ENCODE measurements around the gene CGB7. TPM values are rescaled to one million over a fixed set of nuclear protein-coding genes. Genes with fewer than 3 reads are reported as not detected.
"Not testable (repeated sequence)": the region's sequence is repeated elsewhere in the genome, so short reads cannot be mapped to it uniquely, and the experiment has no call there.

The CGB7 gene
- total RNA-seq, 1 experiment from 2014 or later = 1.2 TPM

GRCh38 chr19:49025599-49025998, 31.9 kb downstream of the CGB7 start:
- not testable (repeated sequence) for H3K23me2 ChIP-seq (ENCODE audit: insufficient read length, low read depth, low read length, poor library complexity, severe bottlenecking); H3K4me1 ChIP-seq (ENCODE audit: insufficient read depth, low read length); H3K4me1 Mint-ChIP-seq; H2BK5ac ChIP-seq (ENCODE audit: insufficient read length, low read length); H2BK120ac ChIP-seq (ENCODE audit: low read depth, low read length, poor library complexity, severe bottlenecking); H3K9me3 Mint-ChIP-seq; H3K4me3 Mint-ChIP-seq; H3K27me3 ChIP-seq (ENCODE audit: insufficient read depth, low read length); H3K4ac ChIP-seq (ENCODE audit: low read depth, low read length); H3K23ac ChIP-seq (ENCODE audit: insufficient read length, low read depth, low read length); H3K27ac Mint-ChIP-seq; H2AK5ac ChIP-seq (ENCODE audit: insufficient read length, low read length); H4K8ac ChIP-seq (replicated peaks; ENCODE audit: insufficient read length, low read depth, low read length); H3K79me2 ChIP-seq (ENCODE audit: insufficient read depth, low read length); H3T11ph ChIP-seq (ENCODE audit: low read length); H2BK20ac ChIP-seq (ENCODE audit: low read depth, low read length, poor library complexity, severe bottlenecking); H3K9me3 ChIP-seq (ENCODE audit: control insufficient read depth, low read depth, low read length); H3K18ac ChIP-seq (ENCODE audit: insufficient read length, low read depth, low read length); H2BK12ac ChIP-seq (ENCODE audit: insufficient read length, low read depth, low read length); H2AFZ ChIP-seq (ENCODE audit: low read length); H3K4me2 ChIP-seq (ENCODE audit: insufficient read depth, insufficient read length, low read length); H2BK15ac ChIP-seq (ENCODE audit: low read depth, low read length); H3K79me1 ChIP-seq (ENCODE audit: insufficient read depth, low read depth, low read length, poor library complexity, severe bottlenecking); H4K91ac ChIP-seq (ENCODE audit: insufficient read length, low read depth, low read length); H3K9ac ChIP-seq (ENCODE audit: extremely low read depth, insufficient read length, low read length); H3K56ac ChIP-seq (ENCODE audit: insufficient read length, low read depth, low read length); H3K36me3 Mint-ChIP-seq (ENCODE audit: insufficient read depth in 1 of 3, low read depth in 3 of 3); DNase-seq; H4K5ac ChIP-seq (ENCODE audit: insufficient read length, low read depth, low read length); H3K27ac ChIP-seq (ENCODE audit: insufficient read length, low read depth, low read length); H3K14ac ChIP-seq (ENCODE audit: insufficient read depth, low read length); H4K20me1 ChIP-seq (ENCODE audit: control insufficient read depth, insufficient read depth, insufficient read length)
- WGBS (ENCODE audit: extremely low coverage, insufficient read length, low lambda C conversion rate) = no CpG with 5 or more reads among the region's 23 CpGs
- peaks cover 42% of the 10 kb centered on the region for H3K27me3 Mint-ChIP-seq (ENCODE audit: low read depth)

DNA sequence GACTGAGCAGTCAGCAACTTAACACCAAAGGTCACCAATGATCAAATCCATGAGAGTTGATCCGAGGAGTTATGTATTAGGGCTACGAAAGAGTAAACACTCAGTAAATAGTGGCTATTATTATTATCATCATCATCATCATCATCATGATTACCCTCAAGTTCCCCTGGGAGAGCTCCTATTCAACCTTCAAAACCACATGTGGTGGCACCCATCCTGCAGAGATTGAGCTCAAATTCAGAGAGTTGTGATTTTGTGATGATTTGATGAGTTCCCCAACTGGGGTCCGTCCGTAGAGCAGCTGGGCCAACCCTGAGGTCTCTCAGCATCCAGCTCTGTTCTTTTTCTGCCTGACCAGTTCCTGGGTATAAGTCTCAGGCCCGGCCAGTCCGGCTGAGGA, 32.5 kb downstream of the CGB7 start:
- not testable (repeated sequence) for H3K14ac ChIP-seq (ENCODE audit: insufficient read depth, low read length); DNase-seq

More for the DNA sequence above, 32.5 kb downstream of the CGB7 start:
- H3K4me1 ChIP-seq (ENCODE audit: insufficient read depth, low read length); H3K36me3 Mint-ChIP-seq (ENCODE audit: insufficient read depth in 1 of 3, low read depth in 3 of 3); H3K4ac ChIP-seq (ENCODE audit: low read depth, low read length); H4K8ac ChIP-seq (replicated peaks; ENCODE audit: insufficient read length, low read depth, low read length); H3K9me3 Mint-ChIP-seq; H3K27ac ChIP-seq (ENCODE audit: insufficient read length, low read depth, low read length); H3K4me2 ChIP-seq (ENCODE audit: insufficient read depth, insufficient read length, low read length); H3K79me1 ChIP-seq (ENCODE audit: insufficient read depth, low read depth, low read length, poor library complexity, severe bottlenecking); H4K20me1 ChIP-seq (ENCODE audit: control insufficient read depth, insufficient read depth, insufficient read length); H4K5ac ChIP-seq (ENCODE audit: insufficient read length, low read depth, low read length); H3K23me2 ChIP-seq (ENCODE audit: insufficient read length, low read depth, low read length, poor library complexity, severe bottlenecking); H3K56ac ChIP-seq (ENCODE audit: insufficient read length, low read depth, low read length); H4K91ac ChIP-seq (ENCODE audit: insufficient read length, low read depth, low read length); H3K9ac ChIP-seq (ENCODE audit: extremely low read depth, insufficient read length, low read length); H2BK12ac ChIP-seq (ENCODE audit: insufficient read length, low read depth, low read length); H3K27ac Mint-ChIP-seq; H3K4me3 Mint-ChIP-seq; H3K23ac ChIP-seq (ENCODE audit: insufficient read length, low read depth, low read length); H3T11ph ChIP-seq (ENCODE audit: low read length); H3K9me3 ChIP-seq (ENCODE audit: control insufficient read depth, low read depth, low read length); H3K79me2 ChIP-seq (ENCODE audit: insufficient read depth, low read length); H2AK5ac ChIP-seq (ENCODE audit: insufficient read length, low read length); H2BK120ac ChIP-seq (ENCODE audit: low read depth, low read length, poor library complexity, severe bottlenecking); H2BK15ac ChIP-seq (ENCODE audit: low read depth, low read length); H3K18ac ChIP-seq (ENCODE audit: insufficient read length, low read depth, low read length); H2BK20ac ChIP-seq (ENCODE audit: low read depth, low read length, poor library complexity, severe bottlenecking); H2BK5ac ChIP-seq (ENCODE audit: insufficient read length, low read length); H2AFZ ChIP-seq (ENCODE audit: low read length); H3K27me3 ChIP-seq (ENCODE audit: insufficient read depth, low read length): not testable (repeated sequence)
- peaks cover 8 to 14% of the 10 kb centered on the region in 2 experiments for H3K4me1 Mint-ChIP-seq
- no CpG with 5 or more reads among the region's 6 CpGs for WGBS (ENCODE audit: extremely low coverage, insufficient read length, low lambda C conversion rate)
- peaks cover 44% of the 10 kb centered on the region for H3K27me3 Mint-ChIP-seq (ENCODE audit: low read depth)

Measured in H9 (cell line).